Activated CD4-positive, CD25-positive, alpha-beta regulatory T cell treated with anti-CD3 and anti-CD28 coated beads, Interleukin-2, amount 50 U/mL, for 16 hours (primary cell): ENCODE results near the gene MTFMT.

Experiments
- DNase-seq: peaks from one replicate; pipeline ENCODE4 v3.0.0-alpha.2; 2020; ENCODE audit warnings: low read depth, low spot score

The MTFMT gene

DNA sequence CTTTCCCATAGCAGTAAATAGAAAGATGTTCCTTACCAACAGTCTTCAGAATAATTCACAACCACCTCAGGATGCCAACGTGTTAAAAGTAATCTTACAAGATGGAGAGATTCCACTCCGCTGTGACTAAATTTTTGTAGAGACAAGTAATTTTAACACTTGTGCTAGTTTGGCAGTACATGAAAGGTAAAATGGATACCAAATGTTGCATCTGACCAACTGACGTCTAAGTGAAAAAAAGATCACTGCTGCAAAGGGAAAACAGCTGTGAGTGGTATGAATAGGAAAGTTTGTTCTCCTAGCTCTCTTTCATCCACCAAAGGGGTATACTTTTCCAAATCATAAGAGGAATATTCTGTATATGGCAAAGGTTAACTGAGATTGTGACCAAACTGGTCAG, 42.3 kb downstream of the MTFMT start:
- no peak for DNase-seq

DNA sequence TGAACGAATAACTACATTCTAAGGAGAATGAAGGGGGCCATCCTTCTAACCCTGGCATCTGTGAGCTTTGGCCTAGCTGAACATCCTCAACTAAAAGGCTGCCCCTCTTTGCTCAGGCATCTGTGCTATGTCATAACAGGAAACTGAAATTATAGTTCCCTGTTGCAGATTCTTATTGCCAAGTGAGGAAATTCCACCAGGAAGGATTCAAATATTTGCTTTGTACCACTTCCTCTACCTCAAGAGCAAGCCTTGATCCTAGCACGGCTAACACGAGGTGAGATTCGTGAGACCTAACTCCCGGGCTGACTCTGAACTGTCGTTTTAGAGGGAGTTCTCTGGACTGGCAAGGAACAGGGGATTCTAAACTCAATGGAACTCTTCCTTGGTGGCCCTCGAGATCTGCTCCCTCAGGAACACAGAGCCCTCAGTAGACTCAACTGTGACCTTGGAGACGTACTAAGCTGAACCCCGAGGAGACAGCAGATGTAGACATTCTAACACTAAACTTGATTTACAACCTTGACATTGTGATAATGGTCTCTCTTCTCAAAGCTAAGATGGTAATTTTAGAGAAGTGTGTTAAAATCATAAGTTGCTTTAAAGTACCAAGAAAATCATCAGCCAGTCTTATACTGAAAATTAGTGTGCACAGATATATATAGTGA, 43.9 kb downstream of the MTFMT start:
- DNase-seq: no peak

DNA sequence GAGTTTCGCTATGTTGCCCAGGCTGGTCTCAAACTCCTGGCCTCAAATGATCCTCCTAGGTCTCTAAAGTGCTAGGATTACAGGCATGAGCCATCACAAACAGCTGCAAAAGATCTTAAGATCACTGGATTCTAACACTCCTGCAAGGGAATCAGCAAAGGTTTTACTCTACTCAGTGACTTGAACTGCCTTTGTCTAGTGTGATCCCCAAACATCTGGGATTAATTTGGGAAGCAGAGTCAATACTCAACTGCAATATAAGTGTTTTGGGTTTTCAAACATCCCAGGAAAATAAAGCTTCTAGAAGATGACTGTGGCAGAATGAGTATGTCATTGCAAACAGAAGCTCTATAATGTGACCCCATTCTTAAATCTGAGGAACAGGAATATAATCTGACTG, 47.0 kb downstream of the MTFMT start:
- DNase-seq: no peak

GRCh38 chr15:64981812-64982431, 47.5 kb downstream of the MTFMT start:
- DNase-seq: no peak

DNA sequence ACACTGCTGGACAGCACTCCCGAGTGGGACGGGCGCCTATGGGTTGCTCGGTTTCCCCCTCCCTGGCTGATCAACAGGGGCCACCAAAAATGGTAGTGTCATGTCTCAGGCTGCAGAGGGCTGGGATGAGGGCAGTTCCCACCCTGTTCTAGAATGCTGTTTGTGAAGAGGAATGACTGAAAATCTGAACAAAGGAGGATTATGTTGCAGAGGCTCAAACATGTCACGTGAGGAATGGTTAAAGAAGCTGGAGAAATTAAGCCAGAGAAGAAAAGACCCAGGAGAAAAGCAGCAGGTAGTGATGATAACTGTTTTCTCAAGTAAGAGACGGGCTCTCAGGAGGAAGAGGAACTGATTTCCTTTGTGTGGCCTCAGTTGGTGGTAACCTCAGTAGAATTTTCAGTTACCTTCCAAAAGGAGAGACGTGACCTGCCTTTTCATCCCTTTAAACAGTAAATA, 50.2 kb downstream of the MTFMT start:
- no peak for DNase-seq

- no peak for DNase-seq
Measured at GRCh38 chr15:64975390-64975789, 54.0 kb downstream of the MTFMT start.

DNA sequence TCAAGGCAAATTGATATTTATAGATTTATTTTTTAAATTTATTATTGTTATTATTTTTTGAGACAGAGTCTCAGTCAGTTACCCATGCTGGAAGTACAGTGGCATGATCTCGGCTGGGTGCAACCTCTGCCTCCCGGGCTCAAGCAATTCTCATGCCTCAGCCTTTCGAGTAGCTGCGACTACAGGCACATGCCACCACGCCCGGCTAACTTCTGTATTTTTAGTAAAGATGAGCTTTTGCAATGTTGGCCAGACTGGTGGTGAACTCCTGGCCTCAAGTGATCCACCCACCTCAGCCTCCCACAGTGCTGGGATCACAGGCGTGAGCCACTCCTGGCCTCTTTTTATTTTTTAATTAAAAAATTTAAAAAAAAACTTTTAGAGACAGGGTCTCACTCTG, 58.7 kb downstream of the MTFMT start:
- no peak for DNase-seq

GRCh38 chr15:64969401-64969800, 60.0 kb downstream of the MTFMT start:
- DNase-seq: no peak

DNA sequence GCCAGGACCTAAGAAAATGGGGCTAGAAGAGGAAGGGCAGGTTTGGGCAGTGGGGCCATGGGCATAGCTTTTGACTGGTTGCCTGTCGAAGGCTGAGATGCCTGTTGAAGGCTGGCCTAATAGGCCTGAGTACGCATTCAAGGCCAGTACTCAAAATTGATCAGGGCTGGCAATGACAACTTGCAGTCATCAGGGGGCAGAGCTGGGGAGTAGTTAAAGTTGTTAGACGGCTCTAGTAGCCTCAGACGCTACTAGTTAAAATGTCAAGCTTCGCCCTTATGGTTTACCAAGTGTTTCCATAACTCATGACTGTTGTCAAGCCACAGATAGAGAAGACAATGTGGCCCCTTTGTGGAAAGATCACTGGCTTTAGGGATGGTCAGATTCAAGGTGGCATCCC, 68.4 kb downstream of the MTFMT start:
- no peak for DNase-seq

GRCh38 chr15:64960153-64960552, 69.3 kb downstream of the MTFMT start:
- DNase-seq: no peak

- no peak for DNase-seq
Measured at GRCh38 chr15:64959128-64959527, 70.3 kb downstream of the MTFMT start.

GRCh38 chr15:64954395-64954794, 75.0 kb downstream of the MTFMT start:
- no peak for DNase-seq

DNA sequence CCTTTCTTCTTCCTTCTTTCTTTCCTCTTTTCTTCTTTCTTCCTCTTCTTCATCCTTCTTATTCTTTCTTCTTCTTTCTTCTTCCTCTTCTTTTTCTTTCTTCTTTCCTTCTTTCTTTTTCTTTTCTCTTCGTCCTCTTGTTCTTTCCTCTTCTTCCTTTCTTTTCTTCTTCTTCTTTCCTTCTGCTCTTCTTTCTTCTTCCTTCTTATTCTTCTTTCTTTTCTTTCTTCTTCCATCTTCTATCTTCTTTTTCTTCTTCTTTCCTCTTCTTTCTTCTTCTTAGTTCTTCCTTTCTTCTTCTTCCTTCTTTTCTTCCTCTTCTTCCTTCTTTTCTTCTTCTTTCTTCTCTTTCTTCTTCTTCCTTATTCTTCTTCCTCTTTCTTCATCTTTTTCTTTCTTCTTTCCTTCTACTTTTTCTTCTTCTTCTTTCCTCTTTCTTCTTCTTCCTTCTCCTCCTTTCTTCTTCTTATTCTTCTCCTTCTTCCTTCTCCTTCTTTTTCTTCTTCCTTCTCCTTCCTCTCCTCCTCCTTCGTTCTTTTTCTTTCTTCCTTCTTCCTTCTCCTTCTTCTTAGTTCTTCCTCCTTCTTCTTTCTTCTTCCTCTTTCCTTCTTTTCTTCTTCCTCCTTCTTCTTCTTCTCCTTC, 77.5 kb downstream of the MTFMT start:
- no peak for DNase-seq
